ENCODE measurements around the gene NASP.

GRCh38 chr1:45541193-45541592 lies 42.6 kb upstream of the NASP start:
- TF ChIP-seq POLR2A (IDR thresholded peaks at IDR 0.05), result no peak
- TF ChIP-seq, protein P1, sequence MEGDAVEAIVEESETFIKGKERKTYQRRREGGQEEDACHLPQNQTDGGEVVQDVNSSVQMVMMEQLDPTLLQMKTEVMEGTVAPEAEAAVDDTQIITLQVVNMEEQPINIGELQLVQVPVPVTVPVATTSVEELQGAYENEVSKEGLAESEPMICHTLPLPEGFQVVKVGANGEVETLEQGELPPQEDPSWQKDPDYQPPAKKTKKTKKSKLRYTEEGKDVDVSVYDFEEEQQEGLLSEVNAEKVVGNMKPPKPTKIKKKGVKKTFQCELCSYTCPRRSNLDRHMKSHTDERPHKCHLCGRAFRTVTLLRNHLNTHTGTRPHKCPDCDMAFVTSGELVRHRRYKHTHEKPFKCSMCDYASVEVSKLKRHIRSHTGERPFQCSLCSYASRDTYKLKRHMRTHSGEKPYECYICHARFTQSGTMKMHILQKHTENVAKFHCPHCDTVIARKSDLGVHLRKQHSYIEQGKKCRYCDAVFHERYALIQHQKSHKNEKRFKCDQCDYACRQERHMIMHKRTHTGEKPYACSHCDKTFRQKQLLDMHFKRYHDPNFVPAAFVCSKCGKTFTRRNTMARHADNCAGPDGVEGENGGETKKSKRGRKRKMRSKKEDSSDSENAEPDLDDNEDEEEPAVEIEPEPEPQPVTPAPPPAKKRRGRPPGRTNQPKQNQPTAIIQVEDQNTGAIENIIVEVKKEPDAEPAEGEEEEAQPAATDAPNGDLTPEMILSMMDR (IDR thresholded peaks at IDR 0.05), result no peak
